Measurements from ENCODE around the gene KMT2C. TPM values are rescaled to one million over a fixed set of nuclear protein-coding genes. Genes with fewer than 3 reads are reported as not detected.

The KMT2C gene
- total RNA-seq, 5 donors from 2014 or later (not counting 1 experiment from before 2014, with no cell fraction given), result 90.8 to 134 (median 116) TPM

DNA sequence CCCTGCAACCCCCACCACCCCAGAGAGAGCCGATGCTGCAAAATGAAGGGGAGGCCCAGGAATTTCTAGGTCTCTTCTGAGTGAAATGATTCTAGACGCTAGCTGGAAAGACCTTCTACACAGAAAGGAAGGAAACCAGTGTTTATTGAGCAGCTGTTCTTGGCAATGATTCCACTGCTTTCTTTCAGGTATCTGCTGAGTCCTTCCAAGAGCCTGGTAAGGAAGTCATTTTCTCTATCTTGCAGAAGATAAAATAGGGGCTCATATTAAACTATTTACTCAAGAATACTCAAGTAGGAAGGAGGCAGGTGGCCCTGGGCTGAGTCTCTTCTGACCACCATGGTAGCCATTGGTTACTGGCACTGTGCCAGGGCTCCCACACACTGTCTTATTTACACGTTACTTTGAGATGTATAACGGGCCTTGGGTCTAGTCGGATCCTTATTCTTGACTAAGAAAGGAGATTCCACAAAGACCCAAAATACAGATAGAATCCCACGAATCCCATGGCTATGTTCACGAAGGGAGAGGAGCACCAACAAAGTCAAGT, 298.3 kb downstream of the KMT2C start:
- Mint-ChIP-seq H3K27me3 (no peaks in the 10 kb centered on the region), H3K4me3 (no peak overlapping the region), H3K4me1 (peaks cover 6 to 12% (median 11%) of the 10 kb centered on the region in 3 donors), H3K27ac (peak overlapping the region in 1 of 2 donors; percentile 40), H3K36me3 (peaks cover 41% of the 10 kb centered on the region), H3K9me3 (no peaks in the 10 kb centered on the region)
- POLR2A ChIA-PET, result no interaction called here
- H3K4me3 ChIP-seq (ENCODE audit: control insufficient read depth in 1 of 2, extremely low read depth in 1 of 2, low read length in 1 of 2), result no peak overlapping the region
- H3K4me1 ChIP-seq (ENCODE audit: control insufficient read depth in 1 of 2, extremely low read depth in 1 of 2, insufficient read depth in 2 of 2, low read length in 2 of 2), result peaks cover 0 to 5% of the 10 kb centered on the region in 2 experiments
- ATAC-seq (replicated peaks in 1 of 4) (no peak), DNase-seq (no peak)
- no peaks in the 10 kb centered on the region for H3K27me3 ChIP-seq (replicated peaks in 1 of 2; ENCODE audit: control insufficient read depth in 2 of 2, extremely low read depth in 1 of 2, insufficient read depth in 2 of 2, low read length in 1 of 2)
- peaks cover 12 to 63% of the 10 kb centered on the region in 2 donors for H3K36me3 ChIP-seq (ENCODE audit: control insufficient read depth in 2 of 2, extremely low read depth in 1 of 2, insufficient read depth in 1 of 2, low read length in 1 of 2)
- WGBS (ENCODE audit: insufficient coverage), result 100% methylated on average over 6 of the region's 7 CpGs
- CTCF ChIA-PET, result interaction anchor here in 1 of 2 donors (0.5 kb wide), 1 partner anchor 68 kb away, joined by 3 read pairs; no protein-coding TSS in a partner anchor
- H3K9me3 ChIP-seq, result no peaks in the 10 kb centered on the region
- no peak overlapping the region for H3K27ac ChIP-seq (ENCODE audit: low read length)

DNA sequence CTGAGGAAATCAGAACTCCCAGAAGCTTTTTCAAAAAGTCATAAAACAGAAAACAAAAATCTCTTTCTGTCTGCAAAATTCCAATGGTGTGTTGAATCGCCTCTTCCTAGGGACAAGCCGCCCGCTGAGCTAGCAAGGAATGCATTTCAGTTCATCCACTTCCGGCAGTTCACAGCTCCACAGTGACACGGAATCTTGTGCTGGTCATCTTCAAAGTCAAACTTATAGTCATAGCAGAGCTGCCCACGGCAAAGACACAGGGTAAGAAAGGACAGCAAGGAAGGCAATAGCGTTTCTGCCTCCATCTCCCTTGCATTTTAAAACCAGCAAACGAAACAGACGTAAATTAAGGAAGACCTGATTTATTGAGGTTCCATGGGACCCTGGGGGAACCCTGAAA, 299.1 kb downstream of the KMT2C start:
- CTCF ChIA-PET, result interaction anchor here in 1 of 2 donors (0.6 kb wide), 1 partner anchor 20 kb away, joined by 4 read pairs; no protein-coding TSS in a partner anchor
- peak overlapping the region in 1 of 2 donors; percentile 40 for H3K27ac Mint-ChIP-seq

DNA sequence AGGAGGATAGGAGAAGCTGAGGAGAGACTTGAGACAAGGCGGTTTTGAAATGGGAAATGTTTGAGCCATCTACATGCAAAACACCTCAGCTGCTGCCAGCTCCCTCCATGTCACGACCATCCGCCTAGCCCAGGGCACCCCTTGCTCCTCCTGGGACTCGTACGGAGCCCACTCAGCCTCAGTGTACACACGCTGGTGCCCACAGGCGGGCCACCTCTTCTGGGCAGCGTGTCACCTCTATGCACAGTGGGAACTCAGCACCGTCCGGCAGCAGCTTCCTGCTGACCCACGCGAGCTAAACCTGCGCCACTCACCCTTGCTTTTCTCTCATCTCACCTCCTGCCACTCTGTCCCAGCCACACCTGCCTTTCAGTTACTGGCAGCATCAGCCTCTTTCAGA, 302.0 kb downstream of the KMT2C start:
- H3K27me3 ChIP-seq (replicated peaks in 1 of 2; ENCODE audit: control insufficient read depth in 2 of 2, extremely low read depth in 1 of 2, insufficient read depth in 2 of 2, low read length in 1 of 2), result no peaks in the 10 kb centered on the region
- Mint-ChIP-seq H3K4me3 (no peak overlapping the region), H3K9me3 (no peaks in the 10 kb centered on the region), H3K27ac (peak overlapping the region; percentile 43 to 66), H3K4me1 (peaks cover 0 to 5% (median 0%) of the 10 kb centered on the region in 3 donors), H3K27me3 (no peaks in the 10 kb centered on the region), H3K36me3 (peaks cover 36% of the 10 kb centered on the region)
- no peak overlapping the region for H3K4me3 ChIP-seq (ENCODE audit: control insufficient read depth in 1 of 2, extremely low read depth in 1 of 2, low read length in 1 of 2)
- H3K27ac ChIP-seq (ENCODE audit: low read length), result no peak overlapping the region
- ChIA-PET POLR2A (no interaction called here), CTCF (interaction anchor here in 1 of 2 donors (0.5 kb wide), 1 partner anchor 18 kb away, joined by 15 read pairs; no protein-coding TSS in a partner anchor)
- no peak for ATAC-seq (replicated peaks in 1 of 4)
- H3K36me3 ChIP-seq (ENCODE audit: control insufficient read depth in 2 of 2, extremely low read depth in 1 of 2, insufficient read depth in 1 of 2, low read length in 1 of 2), result peaks cover 11 to 60% of the 10 kb centered on the region in 2 donors
- H3K4me1 ChIP-seq (ENCODE audit: control insufficient read depth in 1 of 2, extremely low read depth in 1 of 2, insufficient read depth in 2 of 2, low read length in 2 of 2), result no peaks in the 10 kb centered on the region
- no peak for DNase-seq
- H3K9me3 ChIP-seq, result no peaks in the 10 kb centered on the region
- 94% methylated on average over 13 of the region's 13 CpGs for WGBS (ENCODE audit: insufficient coverage)

More for the DNA sequence above, 299.1 kb downstream of the KMT2C start:
- no peaks in the 10 kb centered on the region for H3K27me3 Mint-ChIP-seq
- H3K9me3 ChIP-seq, result no peaks in the 10 kb centered on the region
- H3K27ac ChIP-seq (ENCODE audit: low read length), result no peak overlapping the region
- ATAC-seq (replicated peaks in 1 of 4) (no peak), DNase-seq (no peak)
- 98% methylated on average over 8 of the region's 9 CpGs for WGBS (ENCODE audit: insufficient coverage)
- no peak overlapping the region for H3K4me3 Mint-ChIP-seq
- POLR2A ChIA-PET, result no interaction called here
- no peaks in the 10 kb centered on the region for H3K9me3 Mint-ChIP-seq
- peaks cover 41% of the 10 kb centered on the region for H3K36me3 Mint-ChIP-seq
- H3K4me1 Mint-ChIP-seq, result peaks cover 0 to 4% (median 3%) of the 10 kb centered on the region in 3 donors
- H3K4me1 ChIP-seq (ENCODE audit: control insufficient read depth in 1 of 2, extremely low read depth in 1 of 2, insufficient read depth in 2 of 2, low read length in 2 of 2), result no peaks in the 10 kb centered on the region
- H3K27me3 ChIP-seq (replicated peaks in 1 of 2; ENCODE audit: control insufficient read depth in 2 of 2, extremely low read depth in 1 of 2, insufficient read depth in 2 of 2, low read length in 1 of 2), result no peaks in the 10 kb centered on the region
- peaks cover 12 to 65% of the 10 kb centered on the region in 2 donors for H3K36me3 ChIP-seq (ENCODE audit: control insufficient read depth in 2 of 2, extremely low read depth in 1 of 2, insufficient read depth in 1 of 2, low read length in 1 of 2)
- no peak overlapping the region for H3K4me3 ChIP-seq (ENCODE audit: control insufficient read depth in 1 of 2, extremely low read depth in 1 of 2, low read length in 1 of 2)

DNA sequence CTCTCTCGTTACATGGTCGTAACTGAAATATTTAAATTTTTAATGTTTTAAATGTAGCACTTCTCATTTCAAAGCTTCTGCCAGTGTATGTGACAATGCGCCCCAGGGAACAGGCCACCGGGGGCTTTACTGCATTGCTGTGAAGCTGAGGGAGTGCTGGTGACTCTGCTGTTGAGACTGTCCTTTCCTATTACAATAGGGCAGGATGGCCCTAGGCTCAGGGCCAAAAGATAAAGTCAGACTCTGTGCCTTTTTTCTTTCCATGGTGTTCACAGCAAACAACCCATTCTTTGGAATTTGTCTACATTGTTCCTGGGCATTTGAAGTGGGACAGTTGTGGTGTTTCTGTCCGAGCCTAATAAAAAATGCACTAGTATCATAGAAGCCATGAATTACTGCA, 303.0 kb downstream of the KMT2C start:
- 100% methylated on average over 3 of the region's 5 CpGs for WGBS (ENCODE audit: insufficient coverage)
- CTCF ChIA-PET, result no interaction called here
- POLR2A ChIA-PET, result no interaction called here

GRCh38 chr7:152131981-152132494, 303.8 kb downstream of the KMT2C start:
- ChIA-PET POLR2A (no interaction called here), CTCF (no interaction called here)
- no peak overlapping the region for H3K4me3 Mint-ChIP-seq
- Histone ChIP-seq H3K27ac (ENCODE audit: low read length) (no peak overlapping the region), H3K4me1 (ENCODE audit: control insufficient read depth in 1 of 2, extremely low read depth in 1 of 2, insufficient read depth in 2 of 2, low read length in 2 of 2) (no peaks in the 10 kb centered on the region), H3K36me3 (ENCODE audit: control insufficient read depth in 2 of 2, extremely low read depth in 1 of 2, insufficient read depth in 1 of 2, low read length in 1 of 2) (peaks cover 7 to 51% of the 10 kb centered on the region in 2 donors), H3K9me3 (no peaks in the 10 kb centered on the region), H3K27me3 (replicated peaks in 1 of 2; ENCODE audit: control insufficient read depth in 2 of 2, extremely low read depth in 1 of 2, insufficient read depth in 2 of 2, low read length in 1 of 2) (no peaks in the 10 kb centered on the region), H3K4me3 (ENCODE audit: control insufficient read depth in 1 of 2, extremely low read depth in 1 of 2, low read length in 1 of 2) (no peak overlapping the region)
- no peaks in the 10 kb centered on the region for H3K9me3 Mint-ChIP-seq
- ATAC-seq (replicated peaks in 1 of 4) (no peak), DNase-seq (no peak)
- no peak overlapping the region for H3K27ac Mint-ChIP-seq
- peaks cover 0 to 11% (median 0%) of the 10 kb centered on the region in 3 donors for H3K4me1 Mint-ChIP-seq
- H3K36me3 Mint-ChIP-seq, result peaks cover 34% of the 10 kb centered on the region
- WGBS (ENCODE audit: insufficient coverage), result 96% methylated on average over 12 of the region's 12 CpGs
- no peaks in the 10 kb centered on the region for H3K27me3 Mint-ChIP-seq

More for the DNA sequence above, 303.0 kb downstream of the KMT2C start:
- ATAC-seq (replicated peaks in 1 of 4) (no peak), DNase-seq (no peak)
- no peak overlapping the region for H3K4me3 ChIP-seq (ENCODE audit: control insufficient read depth in 1 of 2, extremely low read depth in 1 of 2, low read length in 1 of 2)
- no peaks in the 10 kb centered on the region for H3K9me3 Mint-ChIP-seq
- no peaks in the 10 kb centered on the region for H3K9me3 ChIP-seq
- no peaks in the 10 kb centered on the region for H3K27me3 Mint-ChIP-seq
- peaks cover 0 to 6% (median 0%) of the 10 kb centered on the region in 3 donors for H3K4me1 Mint-ChIP-seq
- no peak overlapping the region for H3K4me3 Mint-ChIP-seq
- H3K4me1 ChIP-seq (ENCODE audit: control insufficient read depth in 1 of 2, extremely low read depth in 1 of 2, insufficient read depth in 2 of 2, low read length in 2 of 2), result no peaks in the 10 kb centered on the region
- H3K36me3 ChIP-seq (ENCODE audit: control insufficient read depth in 2 of 2, extremely low read depth in 1 of 2, insufficient read depth in 1 of 2, low read length in 1 of 2), result peaks cover 11 to 58% of the 10 kb centered on the region in 2 donors
- H3K27me3 ChIP-seq (replicated peaks in 1 of 2; ENCODE audit: control insufficient read depth in 2 of 2, extremely low read depth in 1 of 2, insufficient read depth in 2 of 2, low read length in 1 of 2), result no peaks in the 10 kb centered on the region
- peaks cover 31% of the 10 kb centered on the region for H3K36me3 Mint-ChIP-seq
- H3K27ac ChIP-seq (ENCODE audit: low read length), result no peak overlapping the region
- no peak overlapping the region for H3K27ac Mint-ChIP-seq

- H3K4me3 ChIP-seq (ENCODE audit: control insufficient read depth in 1 of 2, extremely low read depth in 1 of 2, low read length in 1 of 2), result no peak overlapping the region
- DNase-seq, result no peak
- peaks cover 5 to 44% of the 10 kb centered on the region in 2 donors for H3K36me3 ChIP-seq (ENCODE audit: control insufficient read depth in 2 of 2, extremely low read depth in 1 of 2, insufficient read depth in 1 of 2, low read length in 1 of 2)
- Mint-ChIP-seq H3K36me3 (peaks cover 36% of the 10 kb centered on the region), H3K27me3 (no peaks in the 10 kb centered on the region), H3K4me1 (peaks cover 0 to 11% (median 0%) of the 10 kb centered on the region in 3 donors), H3K9me3 (no peaks in the 10 kb centered on the region), H3K4me3 (no peak overlapping the region), H3K27ac (peak overlapping the region; percentile 28 to 53)
- H3K9me3 ChIP-seq, result no peaks in the 10 kb centered on the region
- H3K4me1 ChIP-seq (ENCODE audit: control insufficient read depth in 1 of 2, extremely low read depth in 1 of 2, insufficient read depth in 2 of 2, low read length in 2 of 2), result no peaks in the 10 kb centered on the region
- ChIA-PET CTCF (no interaction called here), POLR2A (no interaction called here)
- no peak for ATAC-seq (replicated peaks in 1 of 4)
- no peak overlapping the region for H3K27ac ChIP-seq (ENCODE audit: low read length)
- 98% methylated on average over 34 of the region's 37 CpGs for WGBS (ENCODE audit: insufficient coverage)
- no peaks in the 10 kb centered on the region for H3K27me3 ChIP-seq (replicated peaks in 1 of 2; ENCODE audit: control insufficient read depth in 2 of 2, extremely low read depth in 1 of 2, insufficient read depth in 2 of 2, low read length in 1 of 2)
Observed at GRCh38 chr7:152130658-152131590, 304.9 kb downstream of the KMT2C start.

Measured in T-cell (primary cell).